ENCODE results near the gene FRG2. TPM values are rescaled to one million over a fixed set of nuclear protein-coding genes. Genes with fewer than 3 reads are reported as not detected.
"Not testable (repeated sequence)": the region's sequence is repeated elsewhere in the genome, so short reads cannot be mapped to it uniquely, and the experiment has no call there.

Gene FRG2
- total RNA-seq, 1 experiment from 2014 or later, result not detected

- H3K36me3 Mint-ChIP-seq (ENCODE audit: insufficient read depth, unreplicated experiment); H3K4me3 Mint-ChIP-seq (ENCODE audit: low read depth, unreplicated experiment); intact Hi-C loops (cut with micrococcal nuclease; ENCODE audit: unreplicated experiment); H3K4me1 Mint-ChIP-seq (ENCODE audit: low read depth, unreplicated experiment); H3K27ac Mint-ChIP-seq (ENCODE audit: unreplicated experiment); CTCF ChIA-PET; BruUV-seq (replicated peaks); DNase-seq; H3K27me3 Mint-ChIP-seq (ENCODE audit: unreplicated experiment); H3K9me3 Mint-ChIP-seq (ENCODE audit: low read depth, unreplicated experiment): not testable (repeated sequence)
Observed at GRCh38 chr4:190022614-190023281, 4.3 kb downstream of the FRG2 start.

GRCh38 chr4:190021973-190022372, 5.1 kb downstream of the FRG2 start:
- H3K36me3 Mint-ChIP-seq (ENCODE audit: insufficient read depth, unreplicated experiment); H3K4me1 Mint-ChIP-seq (ENCODE audit: low read depth, unreplicated experiment); H3K27me3 Mint-ChIP-seq (ENCODE audit: unreplicated experiment); intact Hi-C loops (cut with micrococcal nuclease; ENCODE audit: unreplicated experiment); H3K27ac Mint-ChIP-seq (ENCODE audit: unreplicated experiment); H3K4me3 Mint-ChIP-seq (ENCODE audit: low read depth, unreplicated experiment); H3K9me3 Mint-ChIP-seq (ENCODE audit: low read depth, unreplicated experiment); BruUV-seq (replicated peaks); DNase-seq: not testable (repeated sequence)
- CTCF ChIA-PET, result interaction anchor here (0.7 kb wide), 1 partner anchor 210 kb away, joined by 5 read pairs; no protein-coding TSS in a partner anchor

- H3K27me3 Mint-ChIP-seq (ENCODE audit: unreplicated experiment), result no peaks in the 10 kb centered on the region
- no peaks in the 10 kb centered on the region for H3K36me3 Mint-ChIP-seq (ENCODE audit: insufficient read depth, unreplicated experiment)
- peaks cover 8% of the 10 kb centered on the region for H3K9me3 Mint-ChIP-seq (ENCODE audit: low read depth, unreplicated experiment)
- no peak overlapping the region for H3K27ac Mint-ChIP-seq (ENCODE audit: unreplicated experiment)
- no peak for DNase-seq
- CTCF ChIA-PET, result interaction anchor here (0.7 kb wide), 1 partner anchor 209 kb away, joined by 5 read pairs; no protein-coding TSS in a partner anchor
- no peak for TF ChIP-seq CTCF (IDR thresholded peaks at IDR 0.05; ENCODE audit: unreplicated experiment)
- H3K4me1 Mint-ChIP-seq (ENCODE audit: low read depth, unreplicated experiment), result no peaks in the 10 kb centered on the region
- intact Hi-C loops (cut with micrococcal nuclease; ENCODE audit: unreplicated experiment), result no loop called here
- H3K4me3 Mint-ChIP-seq (ENCODE audit: low read depth, unreplicated experiment), result no peak overlapping the region
- BruUV-seq (replicated peaks), result no TSS peak
Observed at GRCh38 chr4:190020790-190021717, 6.0 kb downstream of the FRG2 start.

GRCh38 chr4:190019859-190020463, 7.1 kb downstream of the FRG2 start:
- H3K27ac Mint-ChIP-seq (ENCODE audit: unreplicated experiment); H3K4me3 Mint-ChIP-seq (ENCODE audit: low read depth, unreplicated experiment); H3K9me3 Mint-ChIP-seq (ENCODE audit: low read depth, unreplicated experiment): not testable (repeated sequence)

GRCh38 chr4:190019023-190019858, 7.8 kb downstream of the FRG2 start:
- no TSS peak for BruUV-seq (replicated peaks)
- no peaks in the 10 kb centered on the region for H3K27me3 Mint-ChIP-seq (ENCODE audit: unreplicated experiment)
- H3K9me3 Mint-ChIP-seq (ENCODE audit: low read depth, unreplicated experiment), result peaks cover 8% of the 10 kb centered on the region
- H3K4me3 Mint-ChIP-seq (ENCODE audit: low read depth, unreplicated experiment), result no peak overlapping the region
- no peak for DNase-seq
- no peaks in the 10 kb centered on the region for H3K4me1 Mint-ChIP-seq (ENCODE audit: low read depth, unreplicated experiment)
- CTCF ChIA-PET, result no interaction called here
- H3K36me3 Mint-ChIP-seq (ENCODE audit: insufficient read depth, unreplicated experiment), result no peaks in the 10 kb centered on the region
- intact Hi-C loops (cut with micrococcal nuclease; ENCODE audit: unreplicated experiment), result no loop called here
- no peak for TF ChIP-seq CTCF (IDR thresholded peaks at IDR 0.05; ENCODE audit: unreplicated experiment)
- H3K27ac Mint-ChIP-seq (ENCODE audit: unreplicated experiment), result no peak overlapping the region

More at GRCh38 chr4:190019859-190020463, 7.1 kb downstream of the FRG2 start:
- H3K27me3 Mint-ChIP-seq (ENCODE audit: unreplicated experiment); H3K36me3 Mint-ChIP-seq (ENCODE audit: insufficient read depth, unreplicated experiment); DNase-seq; BruUV-seq (replicated peaks); H3K4me1 Mint-ChIP-seq (ENCODE audit: low read depth, unreplicated experiment); CTCF ChIA-PET; intact Hi-C loops (cut with micrococcal nuclease; ENCODE audit: unreplicated experiment): not testable (repeated sequence)

Measured in Calu3 (cell line).